Measurements from ENCODE around the gene TIMELESS.
"Not testable (repeated sequence)": the region's sequence is repeated elsewhere in the genome, so short reads cannot be mapped to it uniquely, and the experiment has no call there.

TIMELESS gene

GRCh38 chr12:56468216-56469006, 19.2 kb upstream of the TIMELESS start, which contains the start of gene SPRYD4:
Gene SPRYD4, plus strand, starts transcription at chr12:56468578. Its CDS starts 14 bp downstream, at chr12:56468592.
- DNase-seq, result peak; percentile 88

GRCh38 chr12:56462565-56462964, 13.3 kb upstream of the TIMELESS start:
- DNase-seq, result no peak

DNA sequence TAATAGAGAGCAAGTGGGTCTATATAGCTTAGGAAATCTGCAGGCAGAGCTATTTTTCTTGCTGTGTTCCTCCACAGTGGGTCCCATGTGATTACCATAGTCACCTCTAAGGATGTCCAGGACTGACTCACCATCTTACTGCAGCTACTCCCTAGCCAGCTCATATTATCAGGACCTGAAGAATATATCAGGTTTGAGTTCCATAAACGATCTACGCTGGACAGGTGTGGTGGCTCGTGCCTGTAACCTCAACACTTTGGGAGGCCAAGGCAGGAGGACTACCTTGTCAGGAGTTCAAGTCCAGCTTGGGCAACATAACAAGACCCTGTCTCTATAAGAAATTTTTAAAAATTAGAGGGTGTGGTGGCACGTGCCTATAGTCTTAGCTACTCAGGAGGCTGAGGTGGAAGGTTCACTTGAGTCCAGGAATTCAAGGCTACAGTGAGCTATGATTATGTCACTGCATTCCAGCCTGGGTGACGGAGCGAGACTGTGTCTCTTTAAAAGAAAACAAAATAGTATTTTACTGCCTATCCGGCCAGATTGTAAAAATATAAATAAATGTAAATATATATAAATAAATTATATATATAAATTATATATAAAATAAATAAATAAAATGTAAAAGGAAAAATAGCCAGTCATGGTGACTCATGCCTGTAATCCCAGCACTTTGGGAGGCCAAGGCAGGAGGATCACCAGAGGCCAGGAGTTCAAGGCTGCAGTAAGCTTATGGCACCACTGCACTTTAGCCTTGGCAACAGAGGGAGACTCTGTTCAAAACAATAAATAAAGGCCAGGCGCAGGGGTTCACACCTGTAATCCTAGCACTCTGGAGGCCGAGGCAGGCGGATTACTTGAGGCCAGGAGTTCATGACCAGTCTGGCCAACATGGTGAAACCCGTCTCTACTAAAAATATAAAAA, 12.3 kb upstream of the TIMELESS start:
- no peak for DNase-seq

DNA sequence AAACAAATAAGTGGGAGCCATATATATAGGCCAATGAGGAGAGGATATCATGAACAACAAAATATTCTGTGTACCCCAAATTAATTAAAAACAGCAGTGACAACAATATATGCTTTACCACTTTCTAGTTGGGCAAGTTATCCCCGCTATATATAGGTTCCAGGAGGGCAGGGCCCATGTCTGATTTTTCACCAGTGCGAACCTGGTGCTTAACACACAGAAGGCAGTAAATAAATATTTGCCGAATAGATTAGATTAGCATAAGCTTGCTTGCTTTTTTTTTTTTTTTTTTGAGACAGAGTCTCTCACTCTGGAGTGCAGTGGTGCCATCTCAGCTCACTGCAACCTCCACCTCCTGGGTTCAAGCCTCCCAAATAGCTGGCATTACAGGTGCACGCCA, 8.6 kb upstream of the TIMELESS start:
- no peak for DNase-seq

GRCh38 chr12:56454557-56454956, 5.3 kb upstream of the TIMELESS start, which contains the start of gene MIP:
Gene MIP, minus strand, starts transcription at chr12:56454657. Its CDS starts 44 bp downstream, at chr12:56454613.
- DNase-seq, result no peak

- no peak for DNase-seq
Measured at GRCh38 chr12:56451147-56451546, 1.9 kb upstream of the TIMELESS start.

- no peak for DNase-seq
Measured at GRCh38 chr12:56450241-56450640, 1.0 kb upstream of the TIMELESS start.

GRCh38 chr12:56449622-56449984, 377 bp upstream of the TIMELESS start:
- no peak for DNase-seq

GRCh38 chr12:56443208-56443607, 6.0 kb downstream of the TIMELESS start:
- not testable (repeated sequence) for DNase-seq

GRCh38 chr12:56437430-56438176, 11.6 kb downstream of the TIMELESS start:
- DNase-seq, result no peak

- no peak for DNase-seq
Measured at GRCh38 chr12:56434828-56435227, 14.4 kb downstream of the TIMELESS start.

DNA sequence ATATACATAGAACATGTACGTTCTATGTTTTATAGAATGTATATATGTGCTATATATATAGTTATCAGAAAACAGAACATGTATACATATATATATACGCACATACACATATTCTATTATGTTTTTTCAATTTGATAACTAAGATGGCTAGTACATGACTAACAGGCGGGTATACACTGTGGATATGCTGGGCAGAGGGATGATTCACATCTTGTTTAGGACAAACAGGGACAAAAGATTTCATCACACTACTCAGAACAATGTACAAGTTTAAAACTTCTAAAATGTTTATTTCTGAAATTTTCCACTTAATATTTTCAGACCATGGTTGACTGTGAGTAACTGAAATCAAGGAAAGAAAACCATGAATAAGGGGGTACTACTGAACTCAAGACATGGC, 17.4 kb downstream of the TIMELESS start:
- DNase-seq, result no peak

DNA sequence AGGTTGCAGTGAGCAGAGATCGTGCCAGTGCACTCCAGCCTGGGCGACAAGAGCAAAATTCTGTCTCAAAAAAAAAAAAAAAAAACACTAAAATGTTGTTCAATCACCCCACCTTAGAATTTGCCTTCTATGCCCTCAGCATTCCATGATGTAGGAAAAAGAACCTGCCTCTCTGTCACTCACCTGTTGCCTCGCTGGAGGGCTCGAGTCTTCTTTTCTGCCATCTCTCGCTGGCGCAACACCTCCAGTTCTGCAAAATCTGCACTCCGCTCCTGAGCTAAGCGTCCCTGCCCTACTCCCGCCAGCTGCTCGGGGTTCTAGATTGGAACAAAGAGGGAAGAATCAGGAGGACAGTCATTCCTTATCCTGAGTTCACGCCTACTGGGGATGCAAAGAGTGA, 17.9 kb downstream of the TIMELESS start:
- DNase-seq, result no peak

DNA sequence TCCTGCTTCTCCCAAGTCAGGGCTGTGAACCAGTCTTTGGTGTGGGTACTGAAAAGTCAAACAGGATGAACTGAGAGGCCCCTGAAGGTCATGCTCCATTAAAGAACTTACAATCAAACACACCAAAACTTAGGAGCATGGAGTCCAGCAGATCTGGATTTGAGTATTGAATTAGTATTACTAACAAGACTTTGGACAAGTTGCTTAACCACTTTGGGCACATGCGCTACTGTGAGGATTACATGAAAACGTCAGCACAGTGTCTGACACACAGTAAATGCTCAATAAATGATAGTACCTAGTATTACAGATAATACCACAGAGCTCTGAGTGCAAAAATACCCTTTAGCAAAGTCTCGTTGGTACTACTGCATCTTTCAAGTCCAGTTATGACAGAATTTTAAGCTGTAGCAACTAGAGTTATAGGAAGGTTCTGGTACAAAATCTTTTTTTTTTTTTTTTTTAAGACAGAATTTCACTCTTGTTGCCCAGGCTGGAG, 23.2 kb downstream of the TIMELESS start:
- no peak for DNase-seq

- DNase-seq, result no peak
Measured at GRCh38 chr12:56425193-56425592, 24.0 kb downstream of the TIMELESS start.

GRCh38 chr12:56420411-56420810, 28.8 kb downstream of the TIMELESS start:
- no peak for DNase-seq

- no peak for DNase-seq
Measured at GRCh38 chr12:56417739-56418138, 31.5 kb downstream of the TIMELESS start.

DNA sequence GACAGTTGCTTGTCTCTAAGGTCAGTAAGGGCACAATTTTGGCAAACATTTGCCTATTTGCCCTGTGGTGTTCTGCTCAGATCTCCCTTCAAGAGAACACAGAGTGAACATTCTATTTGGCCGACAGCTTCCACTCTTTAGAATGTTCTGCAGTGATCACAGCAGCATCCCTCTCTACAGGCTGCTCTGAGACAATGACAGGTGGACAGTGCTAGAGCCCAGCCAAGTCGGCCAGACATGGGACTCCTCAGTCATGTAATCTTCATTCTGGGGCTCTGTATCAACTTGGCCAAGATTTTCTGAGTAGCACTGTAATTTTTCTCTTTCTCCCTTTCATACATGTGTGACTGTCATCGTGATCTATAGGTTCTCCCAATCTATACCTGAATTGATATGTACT, 34.8 kb downstream of the TIMELESS start:
- DNase-seq, result no peak

- DNase-seq, result no peak
Measured at GRCh38 chr12:56413392-56413791, 35.8 kb downstream of the TIMELESS start.

DNA sequence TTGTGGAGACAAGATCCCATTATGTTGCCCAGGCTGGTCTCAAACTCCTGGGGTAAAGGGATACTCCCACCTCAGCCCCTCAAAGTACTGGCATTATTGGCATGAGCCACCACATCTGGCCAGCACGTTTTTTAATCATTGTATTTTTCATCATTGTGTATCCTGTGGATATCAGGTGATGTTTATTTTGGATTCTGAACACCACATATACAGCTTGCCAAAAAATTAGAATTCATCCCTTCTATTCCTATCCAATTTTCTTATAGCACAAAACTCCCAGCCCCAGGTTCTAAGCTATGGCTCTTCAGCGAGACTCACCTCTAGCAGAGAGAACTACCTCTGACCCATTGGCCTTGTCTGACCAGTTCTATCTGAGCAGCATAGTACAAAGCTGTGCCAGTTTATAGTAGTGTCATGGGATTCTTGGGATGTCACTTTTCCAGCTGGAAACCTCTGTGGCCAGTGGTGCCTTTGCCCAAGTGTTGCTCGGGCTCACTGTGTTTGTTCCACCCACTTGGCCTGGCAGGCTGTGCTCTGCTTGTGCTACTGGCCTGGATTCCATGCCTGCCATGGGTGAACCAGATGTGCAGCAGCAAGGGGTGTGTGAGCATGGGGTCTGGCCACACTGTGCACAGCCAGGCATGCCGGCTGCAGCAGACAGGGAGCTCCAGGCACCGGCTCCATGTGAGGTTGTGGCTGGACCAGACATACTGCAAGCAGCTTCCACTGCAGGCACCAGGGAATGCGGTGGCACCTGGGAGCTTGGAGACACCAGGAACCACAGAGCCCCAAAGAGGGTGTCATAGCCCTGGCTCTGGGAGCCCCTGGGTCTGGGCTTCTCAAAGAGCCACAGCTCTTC, 37.2 kb downstream of the TIMELESS start:
- DNase-seq, result no peak

DNA sequence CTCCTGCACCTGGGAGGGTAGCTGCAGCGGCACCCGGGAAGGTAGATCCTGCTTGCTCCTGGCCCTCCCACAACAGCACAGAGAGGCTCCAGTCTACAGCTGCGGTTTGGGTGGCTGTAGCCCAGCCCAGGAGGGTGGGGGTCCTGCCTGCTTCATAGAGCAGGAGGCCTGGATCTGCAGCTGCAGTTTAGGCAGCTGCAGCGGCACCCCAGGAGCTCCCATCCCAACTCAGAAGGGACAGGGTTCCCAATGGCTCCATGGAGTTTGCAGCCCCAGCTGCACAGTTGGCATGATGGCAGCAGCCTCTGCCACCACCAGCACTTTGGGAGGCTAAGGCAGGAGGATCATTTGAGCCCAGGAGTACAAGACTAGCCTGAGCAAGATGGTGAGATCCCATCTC, 38.5 kb downstream of the TIMELESS start:
- no peak for DNase-seq
